GM19099 (cell line): ENCODE results near the gene CTXND2.

ENCODE experiments used
- POLR2A ChIP-seq: IDR thresholded peaks from 3 replicates; pipeline ENCODE4 v1.6.1; 2011; ENCODE audit warnings: low read depth; ENCODE audit not compliant: insufficient read length; ENCODE audit errors: extremely low read depth

CTXND2 gene

GRCh38 chr1:150931773-150932172 lies 44.8 kb downstream of the CTXND2 start:
- no peak for TF ChIP-seq POLR2A

- TF ChIP-seq POLR2A = no peak
Observed at GRCh38 chr1:150944856-150945255, 57.9 kb downstream of the CTXND2 start.

DNA sequence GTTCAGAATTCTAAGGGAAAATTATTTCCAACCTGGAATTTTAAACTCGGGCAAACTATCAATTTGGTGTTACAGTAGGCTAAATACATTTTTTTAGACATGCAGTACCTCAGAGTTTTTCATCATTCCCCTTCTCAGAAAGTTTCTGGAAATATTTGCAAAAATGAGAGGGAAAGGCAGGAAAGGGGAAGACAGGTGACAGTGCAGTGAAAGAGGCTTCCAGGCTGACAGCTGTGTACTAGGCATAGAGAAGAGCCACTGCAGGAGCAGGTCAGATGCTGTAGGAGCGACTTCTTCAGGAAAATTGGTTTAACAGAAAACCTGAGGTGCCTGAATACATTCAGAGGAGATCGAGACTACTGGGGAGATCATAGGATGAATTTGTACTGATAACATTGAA lies 67.8 kb downstream of the CTXND2 start:
- TF ChIP-seq POLR2A = no peak

GRCh38 chr1:150955280-150955679 lies 68.3 kb downstream of the CTXND2 start:
- no peak for TF ChIP-seq POLR2A

GRCh38 chr1:150957666-150958065 lies 70.7 kb downstream of the CTXND2 start:
- no peak for TF ChIP-seq POLR2A

GRCh38 chr1:150960646-150961045 lies 73.7 kb downstream of the CTXND2 start:
- no peak for TF ChIP-seq POLR2A

DNA sequence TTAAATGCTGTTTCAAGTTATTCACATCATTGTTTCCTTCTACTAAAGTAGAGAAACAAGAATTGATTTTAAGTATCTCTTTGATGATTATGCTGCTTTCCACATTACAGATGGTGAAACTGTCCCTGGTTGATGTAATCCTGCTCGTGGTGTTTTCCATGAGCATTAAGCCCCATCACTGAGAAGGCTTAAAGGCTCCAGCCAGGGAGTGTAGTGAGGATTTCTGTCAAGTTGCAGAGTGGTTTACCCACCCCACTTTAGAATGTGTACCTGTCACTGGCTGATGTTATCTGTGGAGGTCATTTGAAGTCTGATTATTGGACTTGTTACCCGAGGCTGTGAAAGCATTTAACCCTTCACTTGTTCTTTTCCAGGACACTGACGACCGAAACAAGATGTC lies 74.8 kb downstream of the CTXND2 start:
- no peak for TF ChIP-seq POLR2A
